GM21786 (cell line): ENCODE data around the gene GRIK4.

Experiments used
- ATAC-seq: cut with Tn5 transposase; IDR thresholded peaks from one replicate; pipeline ENCODE4 v1.9.1; 2021; ENCODE audit not compliant: unreplicated experiment

Gene GRIK4

DNA sequence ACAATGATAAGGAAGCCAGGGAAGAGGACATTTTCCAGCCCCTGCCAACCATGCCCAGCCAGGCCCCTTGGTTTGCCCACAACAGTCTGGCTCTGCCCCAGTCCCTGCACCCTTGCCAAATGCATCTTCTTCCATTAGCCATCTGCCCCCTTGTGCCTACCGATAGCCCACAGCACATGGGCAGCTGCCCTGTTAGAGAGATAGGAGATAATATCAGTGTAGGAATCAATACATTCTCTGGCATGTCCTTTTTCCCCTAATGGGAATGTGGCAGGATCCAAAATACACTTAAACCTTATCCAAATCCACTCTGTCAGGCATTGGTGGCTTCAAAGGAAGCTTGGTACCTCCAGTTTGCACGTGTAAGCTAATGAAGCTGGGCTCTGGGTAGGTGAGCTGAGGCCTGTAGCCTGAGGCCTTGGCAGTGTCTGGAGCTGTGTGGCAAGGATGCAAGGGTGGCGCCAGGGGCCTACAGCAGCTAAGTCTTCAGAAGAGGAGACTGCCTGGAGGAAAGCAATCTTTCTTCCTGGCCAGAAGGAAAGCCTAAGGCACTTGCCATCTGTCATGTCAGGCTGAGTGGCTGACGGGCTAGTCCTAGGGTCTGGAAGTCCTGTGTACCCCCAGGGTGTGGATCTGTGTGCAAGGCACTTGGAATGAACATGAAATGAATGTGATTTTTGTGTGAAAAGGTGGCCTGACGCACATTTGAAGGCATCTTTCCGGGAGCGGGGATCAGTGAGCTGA, 348.2 kb downstream of the GRIK4 start:
- ATAC-seq: no peak

DNA sequence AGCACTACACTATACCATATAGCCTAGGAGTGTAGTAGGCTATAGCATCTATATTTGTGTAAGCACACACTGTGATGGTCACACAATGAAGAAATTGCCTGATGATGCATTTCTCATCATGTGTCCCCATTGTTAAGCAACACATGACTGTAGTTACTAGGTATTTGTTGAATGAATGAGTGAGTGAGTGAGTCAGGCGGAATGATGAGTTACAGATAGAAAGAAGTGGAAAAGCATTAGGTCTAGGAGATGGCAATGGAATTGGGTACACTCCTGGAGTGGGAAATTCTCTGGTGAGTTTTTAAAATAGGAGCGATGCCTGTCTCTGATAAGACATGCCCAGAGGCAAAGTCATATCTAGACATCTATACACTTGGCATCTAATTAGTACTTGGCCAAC, 351.8 kb downstream of the GRIK4 start:
- no peak for ATAC-seq

DNA sequence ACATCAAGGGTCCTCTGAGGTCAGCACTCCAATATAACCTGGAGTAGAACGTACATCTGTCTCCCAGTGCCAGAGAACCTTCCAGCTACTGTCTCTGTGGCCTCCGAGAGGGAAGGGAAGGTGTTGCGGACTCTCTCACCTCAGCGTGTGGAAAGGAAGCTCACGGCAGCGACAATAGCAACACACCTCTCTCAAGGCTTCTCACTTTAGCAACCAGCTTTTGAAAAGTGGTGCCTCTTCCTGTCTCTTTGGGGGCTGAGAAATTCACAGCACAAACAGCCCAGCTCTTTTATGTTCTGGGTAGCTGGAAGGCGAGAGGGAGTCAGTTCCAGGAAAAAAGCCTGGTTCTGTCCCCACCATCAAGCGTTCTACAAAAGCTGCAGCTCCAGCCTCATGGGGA, 355.5 kb downstream of the GRIK4 start:
- no peak for ATAC-seq

DNA sequence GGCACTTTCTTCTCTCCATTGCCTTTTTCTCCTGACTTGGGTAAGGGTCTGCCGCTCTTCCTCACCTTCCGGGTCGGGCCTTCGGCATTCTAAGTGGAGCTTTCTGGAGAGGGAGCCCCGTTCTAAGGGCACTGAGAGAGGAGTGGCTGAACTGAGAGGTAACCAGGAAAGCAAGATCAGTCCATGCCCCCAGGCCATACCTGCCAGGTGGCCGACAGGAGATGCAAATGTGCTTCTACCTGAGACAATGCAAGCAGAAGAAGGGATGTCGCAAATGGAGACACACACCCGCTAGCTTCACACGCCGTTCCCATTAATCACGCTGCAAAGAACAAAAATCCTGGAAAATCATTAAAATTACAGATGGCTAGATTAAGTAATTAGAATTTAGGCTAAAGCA, 356.0 kb downstream of the GRIK4 start:
- no peak for ATAC-seq

DNA sequence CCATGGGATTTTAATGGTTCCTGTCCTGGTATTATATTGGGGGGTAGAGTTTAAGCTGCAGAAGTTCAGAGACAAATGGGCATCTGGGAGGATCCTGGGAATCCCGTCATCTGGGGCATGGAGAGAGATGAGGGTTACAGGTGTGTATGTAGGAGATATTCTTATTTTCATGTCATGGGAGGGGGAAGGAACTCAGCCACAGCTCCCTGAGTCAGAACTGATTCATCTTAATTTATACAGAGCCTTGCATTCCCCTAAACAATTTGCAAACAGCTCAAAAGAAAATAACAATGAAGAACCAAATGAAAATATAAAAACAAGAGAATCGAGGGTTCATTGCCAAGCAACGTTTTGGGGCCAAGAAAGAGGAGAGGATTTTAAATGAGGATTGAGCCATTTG, 356.4 kb downstream of the GRIK4 start:
- no peak for ATAC-seq

DNA sequence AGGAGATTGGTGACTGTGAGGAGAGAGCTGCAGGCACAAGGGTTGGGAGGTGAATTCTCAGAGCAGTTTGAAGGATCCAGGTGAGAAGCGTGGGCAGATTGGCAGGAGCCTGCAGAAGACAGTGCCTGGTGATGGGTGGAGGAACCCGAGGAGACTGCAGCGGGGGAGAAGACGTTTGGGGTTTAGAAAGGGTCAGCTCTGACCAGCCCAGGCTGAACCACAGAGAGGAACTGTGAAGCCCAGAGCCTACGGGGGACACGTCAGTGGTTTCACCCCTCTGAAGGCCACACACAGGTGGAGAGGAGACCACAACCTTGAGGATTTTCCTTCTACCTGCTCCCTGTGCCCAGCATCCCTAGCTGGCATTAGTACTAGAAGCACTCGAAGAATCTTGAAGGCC, 357.5 kb downstream of the GRIK4 start:
- peak; percentile 24 for ATAC-seq

DNA sequence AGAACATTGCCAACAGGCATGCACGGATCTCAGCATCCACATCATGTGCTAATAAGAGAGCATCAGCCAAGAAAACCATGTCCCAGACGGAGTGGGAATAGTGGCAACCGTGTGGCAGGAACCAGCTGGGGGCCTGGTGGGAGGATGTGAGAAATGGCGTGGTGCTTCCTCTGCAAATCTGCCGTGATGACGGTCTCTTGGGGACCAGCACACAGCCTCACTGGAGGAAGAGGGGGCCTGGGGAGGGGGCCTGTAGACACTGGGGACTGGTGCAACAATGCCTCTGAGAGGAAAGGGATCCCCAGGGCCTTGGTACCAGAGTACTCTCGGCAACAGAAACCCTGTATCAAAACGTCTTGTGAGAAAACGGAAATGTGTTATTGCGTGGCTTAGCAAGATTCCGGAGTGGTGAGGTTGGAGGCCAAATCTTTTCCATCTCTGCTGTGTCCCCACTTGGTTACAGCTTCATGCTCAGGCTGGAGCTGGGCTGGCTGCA, 358.0 kb downstream of the GRIK4 start:
- peak; percentile 65 for ATAC-seq

DNA sequence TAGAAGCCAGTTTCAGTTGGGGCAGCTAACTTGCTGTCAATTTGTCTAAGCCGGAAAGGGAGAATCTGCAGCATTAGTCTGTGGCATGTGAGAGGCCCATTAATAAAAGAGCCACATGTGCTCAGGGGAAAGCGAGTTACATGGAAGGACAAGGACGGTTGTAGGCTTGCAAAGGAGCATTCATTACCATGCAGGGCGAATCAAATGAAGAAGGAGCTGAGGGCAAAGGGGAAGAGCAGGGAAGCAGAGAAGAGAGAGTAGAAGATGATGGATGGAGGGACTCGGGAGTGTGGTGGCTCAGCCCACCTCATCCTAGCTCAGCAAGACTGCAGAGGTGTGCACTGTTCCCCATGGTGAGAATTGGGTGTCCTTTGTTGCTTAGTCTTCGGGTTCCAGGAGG, 359.6 kb downstream of the GRIK4 start:
- no peak for ATAC-seq

DNA sequence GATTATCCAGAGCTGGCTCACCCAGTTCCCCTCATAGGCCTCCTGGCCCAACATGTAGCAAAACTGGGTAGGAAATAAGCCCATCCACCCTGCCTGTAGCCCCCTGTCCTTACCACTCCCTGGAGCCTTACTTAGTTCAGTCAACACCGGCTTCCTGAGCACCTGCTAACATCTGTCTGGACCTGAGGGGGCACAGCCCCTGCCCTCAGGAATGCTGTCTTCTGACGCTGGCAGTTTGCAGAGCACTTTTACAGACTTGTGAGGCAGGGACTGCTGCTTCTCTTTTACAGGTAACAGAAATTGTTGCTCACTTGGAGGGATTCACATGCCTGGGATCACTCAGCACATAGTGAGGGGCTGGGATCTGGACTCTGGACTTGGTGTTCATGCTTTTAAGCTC, 360.4 kb downstream of the GRIK4 start:
- ATAC-seq: no peak

DNA sequence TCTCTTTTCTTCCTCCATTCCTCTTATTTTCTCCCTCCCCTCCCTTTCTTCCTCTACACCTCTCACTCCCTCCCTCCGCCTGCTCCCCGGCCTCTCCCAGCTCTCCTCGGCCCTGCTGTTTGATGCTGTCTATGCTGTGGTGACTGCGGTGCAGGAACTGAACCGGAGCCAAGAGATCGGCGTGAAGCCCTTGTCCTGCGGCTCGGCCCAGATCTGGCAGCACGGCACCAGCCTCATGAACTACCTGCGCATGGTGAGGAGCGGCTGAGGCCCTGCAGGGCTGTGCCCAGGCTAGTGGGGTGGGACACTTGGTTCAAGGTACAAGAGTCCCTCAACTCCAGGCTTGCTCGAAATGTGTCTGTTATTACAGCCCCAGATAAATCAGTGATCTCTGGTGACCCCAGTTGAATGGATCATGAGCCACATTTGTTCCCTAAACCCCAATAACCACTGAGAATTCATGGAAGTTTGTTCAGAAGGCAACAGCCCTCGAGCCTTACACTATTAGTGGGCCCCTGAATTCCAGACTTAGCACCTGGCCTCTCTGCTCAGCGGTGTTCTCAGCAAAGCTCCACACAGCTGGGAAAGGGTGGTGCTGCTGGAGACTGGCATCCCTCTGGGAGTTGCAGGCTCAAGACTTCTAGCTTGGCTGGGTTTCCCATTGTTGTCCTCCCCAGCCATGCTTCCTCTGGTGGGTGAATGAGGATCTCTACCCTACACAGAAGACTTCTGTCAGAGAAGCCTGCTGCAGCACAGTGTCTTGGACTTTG, 362.6 kb downstream of the GRIK4 start:
- ATAC-seq: no peak

DNA sequence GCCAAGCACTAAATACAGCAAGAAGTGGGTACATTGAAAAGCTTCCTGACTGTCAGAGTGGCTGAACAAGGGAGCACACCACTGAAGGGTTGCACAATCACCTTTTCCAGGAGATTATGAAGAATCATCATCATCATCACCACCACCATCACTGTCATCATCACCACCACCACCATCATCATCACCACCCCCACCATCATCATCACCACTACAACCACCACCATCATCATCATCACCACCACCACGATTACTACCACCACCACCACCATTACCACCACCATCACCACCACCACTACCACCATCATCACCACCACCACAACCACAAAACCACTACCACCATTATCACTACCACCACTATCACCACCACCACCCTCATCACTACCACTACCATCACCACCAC, 364.4 kb downstream of the GRIK4 start:
- no peak for ATAC-seq

DNA sequence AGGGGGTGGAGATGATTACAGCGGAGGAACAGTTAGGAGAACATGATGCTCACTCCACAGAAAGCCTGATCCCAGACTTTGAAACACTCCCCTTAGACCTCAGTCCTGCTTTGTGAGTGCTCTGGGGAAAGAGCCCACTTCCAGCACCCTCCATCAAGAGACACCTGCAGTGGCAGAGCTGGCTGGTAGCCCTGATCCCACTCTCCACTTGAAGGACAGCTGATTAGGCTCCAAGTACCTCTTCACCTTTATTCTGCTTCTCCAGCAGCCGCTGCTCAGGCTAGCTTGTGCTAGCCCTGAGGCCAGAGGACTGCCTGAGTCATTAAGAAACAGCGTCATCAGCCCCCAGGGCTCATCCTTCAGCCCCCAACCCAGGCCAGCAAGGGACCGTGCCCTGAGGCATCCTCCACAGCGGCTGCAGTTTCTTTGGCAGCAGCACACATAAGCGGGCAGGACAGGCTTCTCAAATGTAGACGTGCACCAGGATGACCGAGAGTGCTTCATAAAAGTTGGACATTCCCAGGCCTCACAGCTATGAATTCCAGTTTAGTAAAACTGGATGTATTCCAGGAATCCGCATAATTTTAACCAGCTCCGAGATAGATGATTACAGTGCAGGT, 366.3 kb downstream of the GRIK4 start:
- ATAC-seq: no peak

DNA sequence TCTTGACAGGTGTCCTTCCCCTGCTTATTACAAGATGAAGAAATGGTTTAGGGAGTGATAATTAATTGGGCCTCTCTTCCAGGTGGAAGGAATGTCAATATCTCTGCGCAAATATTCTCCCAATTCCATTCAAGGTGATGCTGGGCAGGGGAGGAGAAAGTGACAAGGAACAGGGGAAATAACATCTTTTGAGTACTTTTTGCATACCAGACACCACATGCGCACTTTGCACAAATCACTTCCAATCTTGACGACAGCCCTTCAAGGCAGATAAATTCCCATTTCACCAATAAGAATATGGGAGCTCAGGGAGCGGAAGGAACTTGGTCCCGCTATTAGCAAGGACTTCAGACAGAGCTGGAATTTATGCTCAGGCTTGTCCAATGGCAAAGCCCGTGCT, 367.2 kb downstream of the GRIK4 start:
- ATAC-seq: no peak

DNA sequence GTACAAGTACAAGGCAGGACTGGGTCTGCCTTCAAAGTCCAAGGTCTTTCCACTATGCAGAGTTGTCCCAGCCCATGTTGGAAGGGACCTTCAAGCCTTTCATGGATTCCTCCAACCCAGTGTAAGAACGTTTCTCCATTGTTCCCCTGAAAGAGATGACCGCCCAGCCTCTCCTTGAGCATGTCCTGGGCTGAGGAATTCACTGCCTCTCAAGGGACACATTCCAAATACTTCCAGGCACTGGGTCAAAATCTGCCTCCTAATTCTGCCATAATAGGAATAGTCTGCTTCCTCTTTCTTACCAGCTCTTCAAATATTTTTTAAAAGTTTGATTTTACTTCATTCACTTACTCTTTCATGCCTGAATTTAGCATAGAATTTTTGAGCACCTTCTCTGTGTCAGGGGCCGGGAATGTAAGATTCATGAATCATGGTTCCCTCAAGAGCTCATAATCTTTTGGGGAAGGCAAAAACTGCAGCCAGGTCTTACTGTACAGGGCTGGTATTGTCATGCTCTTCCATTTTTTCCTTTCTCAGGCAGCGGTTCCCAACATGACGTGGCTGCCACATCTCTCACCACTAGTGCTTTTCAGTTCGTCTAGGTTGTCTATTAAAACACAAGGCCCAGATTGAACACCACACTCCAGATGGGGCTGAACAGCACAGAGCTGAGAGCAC, 369.1 kb downstream of the GRIK4 start:
- no peak for ATAC-seq

DNA sequence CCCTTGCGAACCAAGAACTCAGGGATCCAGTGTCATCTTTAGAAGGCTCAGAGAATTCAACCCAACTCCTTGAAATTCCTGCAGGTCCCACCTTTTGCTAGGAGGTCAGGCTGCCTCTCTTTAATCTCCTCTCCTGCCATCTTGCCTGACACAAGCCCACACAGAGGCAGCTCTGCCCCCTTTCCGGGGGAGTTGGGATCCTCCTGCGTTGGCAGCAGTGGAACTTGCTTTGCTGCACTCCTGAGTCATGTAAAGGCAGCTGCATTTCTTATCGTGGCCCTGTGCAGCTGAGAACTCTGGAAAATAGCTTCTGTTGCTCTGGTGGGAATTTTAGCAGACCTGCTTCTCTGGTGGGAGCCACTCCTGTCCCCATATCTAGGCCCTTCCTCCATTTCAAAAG, 370.0 kb downstream of the GRIK4 start:
- no peak for ATAC-seq

DNA sequence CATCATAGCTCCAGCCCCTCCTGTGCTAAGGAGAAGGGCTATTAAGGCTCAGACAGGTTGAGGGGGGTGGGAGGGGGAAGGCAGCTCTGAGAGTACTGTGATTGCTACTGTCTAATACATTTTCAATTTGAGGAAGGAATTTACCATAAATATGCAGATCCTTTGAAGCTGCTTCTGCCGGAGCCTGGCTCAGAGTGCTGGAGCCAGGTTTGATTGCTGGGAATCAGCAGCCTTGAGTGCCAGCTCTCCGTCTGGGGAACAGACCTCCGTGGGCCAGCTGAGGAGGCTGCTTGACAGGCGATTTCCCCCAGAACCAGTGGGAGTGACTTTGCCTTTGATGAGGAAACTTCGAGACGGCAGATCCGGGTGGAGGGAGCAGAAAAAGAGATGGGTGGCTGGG, 370.6 kb downstream of the GRIK4 start:
- ATAC-seq: no peak

DNA sequence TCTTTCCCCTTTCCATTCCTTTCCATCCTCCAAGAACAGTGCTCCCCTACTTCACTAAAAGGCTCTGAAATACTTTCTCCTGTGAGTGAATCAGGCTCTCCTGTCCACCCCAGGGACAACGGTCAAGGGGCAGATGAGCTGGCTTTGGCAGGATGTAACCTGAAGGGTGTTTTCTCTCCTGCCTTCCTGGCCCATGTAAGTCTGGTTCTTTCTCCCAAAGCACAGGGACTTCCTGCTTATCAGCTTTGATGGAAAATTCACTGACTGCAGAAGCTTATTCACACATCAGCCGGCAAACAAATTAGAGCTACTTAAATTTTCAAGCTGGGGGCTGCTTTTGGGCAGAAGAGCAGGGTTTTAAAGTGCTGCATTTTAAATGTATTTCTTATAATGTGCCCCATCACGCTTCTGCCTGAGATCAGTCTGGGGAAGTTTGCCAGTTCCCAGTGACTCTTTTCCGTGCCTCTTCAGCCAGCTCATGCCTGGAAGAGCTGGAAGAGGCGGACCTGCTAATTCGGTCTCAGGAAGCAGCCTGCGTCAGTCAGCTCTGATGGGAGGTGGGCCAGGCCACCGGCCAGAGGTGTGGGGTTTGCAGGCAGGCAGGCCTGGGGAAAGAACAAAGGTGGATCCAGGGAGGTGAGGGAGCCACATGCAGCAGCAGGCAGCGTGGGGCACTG, 372.0 kb downstream of the GRIK4 start:
- no peak for ATAC-seq

DNA sequence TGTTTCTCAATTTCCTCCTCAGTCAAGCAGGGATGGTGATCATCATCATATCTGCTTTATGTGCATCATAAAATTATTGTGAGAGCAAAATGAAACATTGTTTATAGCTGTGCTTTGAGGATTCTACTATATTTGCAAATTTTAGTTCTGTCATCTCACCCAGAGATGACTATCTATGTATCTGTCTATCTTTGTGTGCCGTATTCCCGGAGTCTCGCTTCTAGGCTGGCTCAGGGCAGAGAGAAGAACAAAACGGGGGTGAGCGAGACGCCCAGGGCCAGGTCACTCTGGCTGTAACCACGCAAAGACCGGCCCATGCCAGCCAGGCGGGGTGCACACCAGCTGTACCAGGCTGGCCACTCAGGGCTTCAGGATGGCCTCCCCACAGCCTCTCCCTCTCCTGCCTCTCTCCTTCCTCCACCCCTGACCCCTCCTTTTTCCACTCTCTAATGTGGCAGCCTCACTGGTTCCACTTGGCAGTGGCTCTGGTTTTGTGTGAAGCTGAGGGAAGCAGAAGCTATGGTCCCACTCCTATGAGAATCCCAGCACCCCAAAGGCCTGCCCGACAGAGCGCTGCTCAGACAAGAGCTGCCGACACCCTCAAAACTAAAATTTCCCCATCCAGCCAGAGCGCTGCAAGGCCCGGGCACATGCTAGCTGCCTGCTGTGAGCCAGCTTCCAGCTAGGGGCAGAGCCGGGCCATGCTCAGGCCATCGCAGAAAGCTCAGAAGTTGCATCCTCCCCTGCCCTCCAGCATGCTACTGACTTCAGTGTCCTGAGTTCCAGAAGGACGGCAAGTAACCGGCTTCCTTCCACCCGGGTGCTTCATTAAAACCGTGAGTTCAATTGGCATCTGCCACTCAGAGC, 372.8 kb downstream of the GRIK4 start:
- no peak for ATAC-seq

DNA sequence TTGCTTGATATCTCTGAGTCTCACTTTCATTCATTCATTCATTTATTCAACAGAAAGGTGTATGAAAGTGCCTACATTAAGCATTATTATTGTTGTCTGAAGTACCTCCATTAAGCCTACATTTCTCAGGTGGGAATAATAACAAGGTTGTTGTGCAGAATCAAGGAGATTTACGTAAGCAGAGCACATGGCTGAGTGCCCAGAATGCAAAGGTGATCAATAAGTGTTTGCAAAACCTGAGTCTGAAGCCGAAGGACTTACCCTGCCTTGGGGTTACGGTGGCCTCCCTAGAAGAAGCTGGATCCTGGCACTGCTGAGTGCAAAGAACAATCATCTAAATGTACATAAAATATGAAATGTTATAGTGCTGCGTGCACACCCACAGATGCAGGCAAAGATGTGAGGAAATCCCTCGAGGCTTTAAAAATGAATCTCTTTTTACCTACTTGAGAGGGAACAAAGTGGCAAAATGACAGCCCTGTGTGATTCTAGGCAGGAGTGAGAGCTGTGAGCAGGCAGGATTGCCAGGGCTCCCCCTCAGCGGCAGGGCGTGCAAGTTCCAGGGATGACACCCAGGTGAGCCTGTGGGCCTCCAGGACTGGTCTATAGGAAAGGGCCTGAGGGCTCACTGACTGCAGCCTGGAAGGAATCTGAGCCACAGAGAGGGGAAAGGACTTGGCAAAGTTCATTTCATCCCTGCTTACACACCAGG, 379.2 kb downstream of the GRIK4 start:
- no peak for ATAC-seq
